GM21423 (cell line): ENCODE data around the gene LHX6.

Source experiments
- ATAC-seq: cut with Tn5 transposase; IDR thresholded peaks from one replicate; pipeline ENCODE4 v1.9.1; 2021; ENCODE audit warnings: mild to moderate bottlenecking, moderate library complexity; ENCODE audit not compliant: unreplicated experiment

LHX6 gene

DNA sequence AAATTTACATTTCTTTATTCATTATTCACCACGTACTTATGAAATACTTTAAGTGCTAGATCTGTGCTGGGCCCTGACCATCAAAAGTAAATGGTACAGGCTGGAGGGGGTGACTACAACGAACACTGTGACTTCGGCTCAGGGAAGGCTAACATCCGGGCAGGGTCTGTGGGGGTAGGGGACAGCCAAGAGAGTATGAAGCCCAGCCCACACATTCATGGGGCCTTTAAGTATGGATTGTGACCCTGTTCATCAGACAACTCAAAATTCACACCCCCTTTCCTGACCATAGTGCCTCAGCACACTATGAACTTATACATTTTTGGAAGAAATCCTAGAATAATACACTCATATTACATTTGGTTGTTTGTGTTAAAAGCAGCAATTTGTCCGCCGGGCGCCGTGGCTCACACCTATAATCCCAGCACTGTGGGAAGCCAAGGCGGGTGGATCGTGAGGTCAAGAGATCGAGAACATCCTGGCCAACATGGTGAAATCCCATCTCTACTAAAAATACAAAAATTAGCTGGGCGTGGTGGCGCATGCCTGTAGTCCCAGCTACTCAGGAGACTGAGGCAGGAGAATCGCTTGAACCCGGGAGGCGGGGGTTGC is 35.7 kb downstream of the LHX6 start:
- ATAC-seq = no peak

DNA sequence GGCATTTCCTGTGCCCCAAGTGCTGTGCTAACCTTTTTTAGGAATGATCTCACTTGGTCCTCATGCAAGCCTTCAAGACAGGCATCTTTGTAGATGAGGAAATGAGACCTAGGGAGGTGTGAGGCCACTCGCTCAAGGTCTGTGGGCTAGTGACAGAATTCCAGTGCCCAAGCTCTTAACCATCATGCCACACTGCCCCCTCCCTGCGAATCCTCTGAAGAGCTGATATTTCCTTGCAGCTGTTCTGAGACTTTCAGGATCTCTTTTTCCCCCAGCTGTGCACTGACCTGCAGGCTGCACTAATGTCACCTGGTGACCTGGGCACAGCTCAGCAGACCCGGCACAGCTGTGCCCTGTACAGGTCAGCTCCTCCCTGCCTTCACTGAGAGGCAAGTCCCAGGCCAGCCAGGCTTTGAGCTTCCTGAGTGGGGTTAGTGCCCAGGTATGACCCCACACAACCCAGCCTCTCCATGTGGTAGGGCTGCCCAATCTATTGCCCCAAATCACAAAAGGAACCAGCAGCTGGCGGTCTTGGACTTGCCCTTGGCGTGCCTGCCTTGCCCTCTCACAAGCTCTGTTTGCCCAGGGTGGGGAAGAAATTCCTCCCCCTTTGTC is 36.4 kb downstream of the LHX6 start:
- no peak for ATAC-seq

DNA sequence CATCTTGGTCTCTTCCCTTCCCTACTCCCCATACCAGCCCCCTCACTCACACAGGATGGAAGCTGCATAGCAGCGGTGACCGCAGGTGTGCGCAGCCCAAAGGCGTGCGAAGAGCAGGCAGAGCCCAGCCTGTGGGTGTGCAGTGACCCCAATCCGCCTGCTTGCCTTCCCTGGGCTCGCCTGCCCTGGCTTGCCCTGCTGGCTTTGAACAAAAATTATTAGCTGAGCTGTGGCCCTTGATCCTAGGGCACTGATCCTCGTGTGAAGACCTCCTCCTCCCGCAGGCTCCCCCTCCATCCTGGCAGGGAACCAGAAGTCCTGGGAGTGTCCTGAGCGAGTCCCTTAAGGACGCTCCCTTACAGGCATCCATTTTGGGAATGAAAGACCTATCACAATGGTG is 37.2 kb downstream of the LHX6 start:
- ATAC-seq = no peak

DNA sequence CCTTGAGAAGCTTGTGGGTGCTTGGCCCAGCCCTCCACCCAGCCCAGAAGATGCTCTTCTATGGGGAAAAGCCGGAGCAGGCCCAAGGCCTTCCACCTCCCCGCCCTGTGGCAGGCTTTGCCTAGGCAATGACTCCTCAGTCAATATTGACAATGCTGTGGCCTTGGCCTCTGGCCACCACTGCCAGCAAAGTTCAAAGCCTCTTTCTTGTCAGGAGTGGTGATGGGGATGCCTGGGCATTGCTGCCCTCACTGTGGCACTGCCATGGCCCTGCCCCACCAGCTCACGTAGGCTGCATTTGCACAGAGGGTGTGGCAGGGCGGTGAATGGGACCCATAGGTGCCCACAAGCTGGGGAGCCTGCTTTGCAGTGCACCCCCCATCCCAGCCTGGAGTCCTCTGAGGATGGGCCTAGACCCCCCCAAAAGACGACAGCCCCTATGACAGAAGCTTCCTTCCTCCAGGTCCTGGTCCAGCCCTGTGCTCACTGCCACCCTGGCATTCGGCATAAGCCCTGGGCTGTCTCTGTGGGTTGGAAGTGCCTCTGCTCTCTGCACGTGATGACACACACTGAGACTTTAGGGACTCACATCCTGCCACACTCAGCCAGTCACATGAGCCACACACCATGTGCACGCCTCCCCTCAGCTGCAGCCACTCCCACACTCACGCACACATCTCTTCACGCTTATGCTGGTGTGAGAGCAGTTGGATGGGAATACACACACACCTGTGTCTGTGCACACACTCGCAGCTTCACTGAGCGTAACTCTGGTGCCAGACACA is 38.0 kb downstream of the LHX6 start:
- no peak for ATAC-seq

DNA sequence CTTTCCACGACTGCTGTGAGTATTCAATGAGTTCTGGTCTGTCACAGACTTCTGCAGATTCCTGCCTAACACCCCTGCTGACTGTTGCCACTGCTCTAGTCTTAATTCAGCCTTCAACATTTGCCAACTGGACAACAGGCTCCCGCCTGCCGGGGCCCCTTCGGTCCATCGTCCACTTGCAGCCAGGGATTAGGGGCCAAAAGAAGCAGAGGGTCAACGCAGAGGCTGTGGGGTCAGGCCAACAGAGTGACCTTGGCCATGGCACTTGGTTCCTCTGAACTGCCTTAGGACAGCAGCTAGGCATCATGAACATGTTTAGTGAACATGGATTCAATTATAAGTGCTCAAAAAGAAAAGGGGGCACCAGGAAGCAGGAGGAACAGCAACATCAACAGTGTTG is 40.4 kb downstream of the LHX6 start:
- ATAC-seq = no peak

DNA sequence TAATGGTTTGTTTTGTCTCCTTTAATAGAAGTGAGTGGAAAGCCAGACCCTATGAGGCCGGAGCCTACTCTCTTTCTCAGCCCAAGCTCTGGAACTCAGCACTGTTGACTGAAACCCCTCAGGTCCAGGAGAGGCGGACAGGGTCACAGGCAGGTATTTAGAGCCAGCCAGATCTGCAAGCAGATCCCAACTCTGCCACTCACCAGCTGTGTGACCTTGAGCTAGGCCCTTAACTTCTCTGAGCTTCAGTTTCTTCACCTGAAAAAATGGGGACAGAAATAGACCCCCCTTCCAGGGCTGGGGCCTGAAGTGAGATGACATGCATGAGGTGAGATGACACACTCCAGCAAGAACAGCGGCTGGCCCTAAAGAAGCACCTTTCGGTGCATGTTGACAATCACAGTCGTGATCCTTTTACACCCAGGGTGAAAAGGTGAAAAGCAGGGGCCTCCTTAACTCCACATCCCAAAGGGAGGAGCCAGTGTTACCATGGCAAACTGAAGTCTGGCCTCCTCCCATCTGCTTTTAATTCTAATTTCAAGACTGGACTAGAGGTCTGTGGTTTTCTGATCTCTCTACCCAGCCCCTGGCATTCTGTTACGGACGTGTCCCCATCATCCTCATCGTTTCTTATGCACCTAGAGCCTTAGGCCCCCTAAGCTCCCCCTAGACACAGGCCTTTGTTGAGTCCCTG is 41.8 kb downstream of the LHX6 start:
- ATAC-seq = no peak

DNA sequence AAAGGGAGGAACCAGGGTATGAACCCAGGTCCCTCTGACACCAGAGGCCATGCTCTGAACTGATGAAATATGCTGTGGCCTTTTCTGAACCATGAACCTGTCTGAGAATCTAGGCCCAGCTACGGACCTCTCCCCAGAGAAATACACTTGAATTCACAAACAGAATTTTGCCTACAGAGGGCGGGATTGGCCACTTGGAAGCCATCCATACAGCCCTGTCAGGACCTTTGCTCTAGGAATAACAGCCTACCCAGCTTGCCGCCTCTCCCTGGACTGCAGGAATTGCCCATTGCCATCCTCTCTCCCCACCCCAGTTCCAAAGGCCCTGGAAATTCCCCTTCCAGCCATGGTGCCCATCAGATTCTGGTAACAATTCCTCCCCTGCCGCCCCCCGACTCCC is 42.5 kb downstream of the LHX6 start:
- no peak for ATAC-seq

DNA sequence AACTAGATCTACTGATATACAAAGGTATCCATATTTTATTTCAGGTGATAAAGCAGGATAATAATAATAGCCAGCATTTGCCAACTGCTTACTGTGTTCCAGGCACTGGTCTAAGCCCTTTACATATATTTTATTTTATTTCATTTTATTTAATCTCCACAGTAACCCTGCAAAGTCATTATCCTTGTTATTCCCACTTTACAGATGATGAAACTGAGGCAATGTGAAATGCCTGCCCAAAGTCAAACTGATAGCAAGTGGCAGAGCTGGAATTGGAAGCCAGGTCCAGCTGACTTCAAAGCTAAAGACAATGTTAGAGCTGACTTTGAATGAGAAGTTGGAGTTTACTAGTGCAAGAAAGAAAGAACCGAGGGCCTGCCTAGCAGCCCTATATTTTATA is 44.2 kb downstream of the LHX6 start:
- ATAC-seq = no peak

DNA sequence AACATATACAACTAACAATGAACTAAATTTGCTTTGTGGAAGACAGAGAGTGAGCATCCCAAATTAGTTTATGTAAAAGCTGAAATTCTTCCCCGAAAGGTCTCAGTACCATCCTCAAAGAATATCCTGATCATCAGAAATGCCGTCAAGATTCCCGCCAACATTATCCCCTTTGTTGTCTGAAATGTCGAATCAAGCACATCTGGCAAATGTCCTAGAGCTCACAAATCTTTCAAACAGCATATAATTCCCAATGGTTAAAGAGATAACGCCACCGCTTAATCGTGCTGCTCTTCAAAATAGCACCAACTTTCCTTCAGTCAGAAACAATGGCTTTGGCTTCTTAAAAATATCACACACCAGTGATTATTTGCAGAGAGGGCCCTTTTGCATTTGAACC is 45.3 kb downstream of the LHX6 start:
- ATAC-seq = no peak

DNA sequence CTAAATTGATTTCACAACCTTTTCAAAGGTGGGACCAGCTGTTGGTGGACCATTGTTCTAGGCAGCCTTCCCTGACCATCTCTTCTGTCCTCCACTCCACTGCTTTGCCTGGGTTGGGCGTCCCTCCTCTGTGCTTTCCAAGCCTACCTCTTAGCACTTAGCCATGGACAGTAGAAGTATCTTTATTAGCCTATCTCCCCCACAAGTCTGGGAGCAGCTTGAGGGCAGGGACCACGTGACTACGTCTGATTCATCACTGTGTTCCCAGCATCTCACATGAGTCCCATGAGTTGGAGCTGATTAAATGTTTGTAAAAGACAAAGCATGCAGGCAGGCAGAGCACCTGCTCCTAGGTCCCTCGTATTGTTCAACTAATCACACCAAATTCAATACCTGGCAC is 48.1 kb downstream of the LHX6 start:
- no peak for ATAC-seq

DNA sequence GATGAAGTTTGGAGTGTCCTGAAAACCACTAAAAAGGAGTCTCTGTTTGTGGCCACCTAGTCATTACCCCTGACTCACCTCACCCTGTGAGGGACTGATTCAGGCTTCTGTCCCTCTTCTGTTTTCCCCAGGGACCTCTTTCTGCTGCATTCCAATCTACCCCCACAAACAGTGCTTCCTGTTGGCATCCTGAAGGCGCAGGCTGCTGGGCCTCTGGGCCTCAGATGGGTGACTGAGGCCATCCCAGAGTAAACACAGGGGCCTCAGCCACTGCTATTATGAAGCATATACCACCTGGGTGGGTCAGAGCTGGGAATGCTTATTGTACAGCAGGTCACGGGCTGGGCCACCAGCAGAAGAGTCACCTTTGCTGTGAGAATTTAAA is 49.1 kb downstream of the LHX6 start:
- no peak for ATAC-seq

DNA sequence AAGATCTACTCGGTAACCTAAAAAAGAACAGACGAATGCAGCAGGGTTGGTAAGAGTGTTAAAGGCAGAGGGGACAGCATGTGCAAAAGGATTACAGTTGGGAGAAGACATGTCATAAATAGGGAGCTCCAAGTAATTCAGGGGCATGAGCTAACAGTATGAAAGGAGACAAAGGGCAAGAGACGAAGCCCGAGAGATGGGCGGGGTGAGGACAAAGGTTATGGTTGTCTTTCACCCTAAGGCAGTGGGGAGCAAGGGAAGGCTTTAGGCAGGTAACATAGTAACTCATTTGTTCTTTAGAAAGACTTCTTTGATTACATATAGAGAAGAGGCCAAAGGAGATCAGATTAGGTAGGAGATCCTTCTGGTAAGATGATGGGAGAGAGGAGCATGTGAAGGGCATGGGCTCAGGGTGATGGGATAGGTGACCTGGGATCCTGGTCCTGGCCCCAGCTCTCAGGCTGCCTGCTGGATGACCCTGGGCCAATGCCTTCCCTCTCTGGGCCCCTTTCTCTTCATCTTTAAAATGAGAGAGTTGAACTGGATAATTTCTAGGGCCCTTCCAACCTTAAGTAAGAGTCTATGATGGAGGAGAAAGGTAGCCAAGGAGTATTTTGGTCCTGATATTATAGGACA is 49.6 kb downstream of the LHX6 start:
- ATAC-seq = no peak

DNA sequence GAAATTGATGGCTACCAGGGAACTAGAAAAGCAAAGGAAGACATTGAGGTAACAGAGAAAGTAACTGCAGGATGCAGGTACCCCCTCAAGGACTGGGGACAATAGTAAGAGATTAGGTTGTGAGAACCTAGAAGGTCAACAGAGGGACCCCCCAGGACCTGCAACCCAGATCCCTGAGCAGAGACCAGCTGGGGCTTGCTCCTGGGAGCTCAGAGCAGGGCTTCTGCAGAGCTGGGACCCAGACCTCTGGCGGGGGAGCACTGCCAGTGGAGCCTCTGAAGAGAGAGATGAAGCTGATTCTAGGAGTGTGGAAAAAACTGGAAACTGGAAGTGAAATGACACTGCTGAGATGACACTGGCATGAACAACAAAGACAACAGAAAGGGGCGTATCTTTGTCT is 51.8 kb downstream of the LHX6 start:
- ATAC-seq = no peak

DNA sequence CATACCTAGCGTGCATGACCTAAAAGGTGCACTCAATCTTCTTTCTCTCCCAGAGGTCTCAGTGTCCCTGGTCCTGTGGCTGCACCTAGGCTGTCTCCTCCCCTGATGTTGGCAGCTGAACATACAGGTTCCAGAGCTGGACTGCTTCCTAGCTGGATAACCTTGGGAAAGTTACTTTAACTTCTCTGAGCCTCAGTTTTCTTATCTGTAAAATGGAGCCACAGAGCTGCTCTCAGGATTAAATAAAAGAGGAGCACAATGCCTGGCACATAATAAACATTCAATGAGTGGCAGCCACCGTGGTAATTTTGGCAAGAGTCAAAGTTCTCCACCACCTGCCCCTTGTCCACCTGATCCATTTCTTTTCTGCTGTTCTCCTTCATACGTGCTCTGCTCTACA is 55.1 kb downstream of the LHX6 start:
- no peak for ATAC-seq

DNA sequence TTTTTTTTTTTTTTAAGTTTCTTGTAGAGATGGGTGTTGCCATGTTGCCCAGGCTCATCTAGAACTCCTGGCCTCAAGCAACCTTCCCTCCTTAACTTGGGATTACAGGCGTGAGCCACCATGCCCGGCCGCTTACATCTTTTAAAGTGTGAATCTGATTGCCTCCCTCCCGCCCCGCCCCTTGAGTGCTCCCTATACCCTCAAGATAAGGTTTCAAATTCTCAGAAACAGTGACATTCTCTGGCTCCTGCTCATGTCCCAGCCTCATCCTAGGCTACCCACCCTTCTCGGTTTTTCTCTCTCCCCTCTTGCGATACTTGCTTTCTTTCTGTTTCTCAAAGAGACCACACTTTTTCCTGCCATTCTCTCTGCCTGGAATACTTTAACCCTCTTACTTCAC is 56.6 kb downstream of the LHX6 start:
- no peak for ATAC-seq

DNA sequence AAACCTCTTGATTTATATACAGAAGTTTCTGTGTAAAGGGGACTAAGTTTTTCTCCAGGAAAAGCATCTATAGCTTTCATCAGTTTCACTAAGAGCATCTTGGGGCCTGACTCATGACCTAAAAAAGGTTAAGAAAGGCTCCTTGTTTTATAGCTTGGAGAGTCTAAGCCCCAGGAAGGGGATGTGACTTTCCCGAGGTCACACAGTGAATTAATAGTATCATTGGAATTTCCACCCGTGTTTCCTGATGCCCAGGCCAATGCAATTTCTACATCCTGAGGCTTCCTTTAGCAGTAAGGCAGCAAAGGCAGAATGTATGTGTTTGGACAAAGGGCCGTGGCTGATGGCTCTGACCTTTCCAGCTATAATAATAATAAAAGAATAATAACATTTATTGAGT is 60.4 kb downstream of the LHX6 start:
- no peak for ATAC-seq

DNA sequence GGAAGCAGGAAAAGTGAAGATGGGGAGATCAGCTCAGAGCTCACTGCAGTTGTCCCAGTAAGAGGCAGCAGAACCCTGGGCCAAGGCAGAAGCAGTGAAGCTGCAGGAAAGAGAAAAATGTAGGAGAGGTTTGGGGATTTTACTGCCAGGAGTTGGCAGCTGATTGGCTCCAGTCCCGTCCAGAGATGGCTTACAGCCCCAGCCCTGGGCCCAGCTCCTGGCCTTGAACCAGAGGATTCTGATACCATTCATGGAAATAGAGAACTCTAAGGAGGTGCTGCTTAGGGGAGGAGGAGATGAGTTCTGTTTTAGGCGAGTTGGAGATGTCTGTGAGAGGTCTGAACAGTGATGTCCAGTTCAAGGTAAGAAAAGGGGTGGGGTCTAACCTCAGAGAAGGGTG is 64.5 kb downstream of the LHX6 start:
- no peak for ATAC-seq

DNA sequence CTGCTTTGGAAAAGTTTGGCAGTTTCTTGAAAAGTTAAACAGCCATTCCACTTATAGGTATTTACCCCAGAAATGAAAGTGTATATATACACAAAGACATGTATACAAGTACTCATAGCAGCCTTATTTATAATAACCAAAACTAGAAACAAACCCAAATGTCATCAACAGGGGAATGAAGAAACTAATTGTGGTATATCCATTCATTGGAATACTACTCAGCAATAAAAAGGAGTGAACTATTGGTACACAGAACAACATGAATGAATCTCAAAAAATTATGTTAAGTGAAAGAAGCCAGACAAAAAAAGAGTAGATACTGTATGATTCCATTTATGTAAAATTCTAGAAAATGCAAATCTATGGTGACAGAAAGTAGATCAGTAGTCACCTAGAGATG is 66.3 kb downstream of the LHX6 start:
- ATAC-seq = no peak

DNA sequence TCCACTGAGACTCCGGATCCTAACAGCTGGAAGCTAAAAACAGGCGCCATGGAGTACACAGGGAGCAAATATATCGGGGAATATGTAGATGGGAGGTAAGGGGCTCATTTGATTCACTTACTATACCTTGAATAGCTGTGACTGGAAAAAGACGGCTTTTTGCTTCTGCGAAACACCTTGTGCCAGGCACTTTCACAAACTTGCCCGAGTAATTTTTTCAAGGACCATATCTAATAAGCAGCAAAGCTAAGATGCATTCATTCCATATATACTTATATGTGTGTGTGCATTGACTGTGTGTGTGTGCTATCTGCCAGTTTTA is 68.9 kb downstream of the LHX6 start:
- no peak for ATAC-seq

DNA sequence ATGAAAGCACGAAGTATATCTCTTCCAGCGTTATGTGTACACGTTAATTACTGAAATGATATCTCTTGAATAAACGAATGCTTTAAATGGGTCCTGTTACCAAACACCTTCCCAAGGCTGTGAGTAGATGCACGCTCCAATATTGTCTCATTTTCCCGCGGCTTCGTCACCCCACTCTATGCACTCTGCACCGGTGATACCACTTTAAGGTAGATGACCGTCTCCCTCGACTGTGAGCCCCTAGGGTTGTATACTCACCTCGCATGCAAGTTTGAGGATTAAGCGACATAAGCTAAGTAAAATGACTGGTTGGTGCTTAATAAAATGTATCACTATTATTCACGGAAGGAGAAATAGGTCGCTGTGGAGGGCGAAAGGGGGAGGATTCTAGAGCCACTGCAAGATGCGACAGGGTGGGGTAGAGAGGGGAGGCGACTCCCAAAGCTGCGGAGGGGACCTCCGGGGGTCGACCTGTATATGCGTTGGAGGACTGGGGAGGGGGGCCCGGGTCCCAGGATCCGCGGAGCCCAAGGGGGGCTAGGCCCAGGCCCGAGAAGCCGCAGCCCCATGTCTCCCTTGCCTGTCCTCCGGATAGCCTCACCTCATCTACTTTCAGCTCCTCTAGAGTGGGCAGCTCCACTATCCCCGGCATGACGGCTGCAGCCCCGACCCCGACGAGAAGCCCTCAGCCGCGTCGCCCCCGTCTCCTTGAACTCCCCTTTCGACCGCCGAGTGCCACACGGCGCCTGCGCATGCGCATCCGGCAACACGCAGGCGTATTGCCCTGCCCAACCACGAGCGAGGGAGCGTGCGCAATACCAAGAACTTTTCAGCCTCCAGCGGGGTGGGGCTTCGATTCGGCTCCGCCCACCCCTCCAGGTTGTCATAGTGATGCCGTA is 69.5 kb downstream of the LHX6 start, which contains the start of the genes MORN5 and NDUFA8:
MORN5 (plus strand) TSS at position 883 of the 899 bp plus-strand sequence. CDS start 65 bp downstream, outside the sequence.
NDUFA8 (minus strand) TSS at position 754 of the 899 bp plus-strand sequence; CDS start at position 652, 102 bp downstream.
- peak; percentile 94 for ATAC-seq
